ENCODE measurements around the gene AGTR1. TPM values are rescaled to one million over a fixed set of nuclear protein-coding genes. Genes with fewer than 3 reads are reported as not detected.
A peak's percentile ranks its signal among the peaks of the same experiment; 100 is the strongest.

AGTR1 gene
- total RNA-seq (10 to 100 TPM in 1 of 9 donors, 1 to 10 TPM in 3, under 1 TPM in 5; 0.40 to 12.6 (median 1.00) TPM), polyA plus RNA-seq (1 to 10 TPM; 1.5 to 1.9 TPM)
- long read RNA-seq, donor 1 = 0 reads
- long read RNA-seq, donor 2 = 0 reads
- long read RNA-seq, donor 3 = 0 reads

- H3K4me3 ChIP-seq = peak within 1 kb of the TSS; percentile 29 to 68 (median 54)
- WGBS, 4 donors = 2 to 6% (median 3%) methylated on average over 25 to 61 of the region's 61 CpGs
- H3K36me3 ChIP-seq = no peaks in the 10 kb centered on the region
- ATAC-seq (peak; percentile 63 to 90 (median 68)), DNase-seq (peak; percentile 54 to 83 (median 74))
- H3K4me1 ChIP-seq = peaks cover 0 to 5% (median 0%) of the 10 kb centered on the region in 12 donors
- H3K9me3 ChIP-seq = no peaks in the 10 kb centered on the region
- intact Hi-C loops (cut with DNase I) = no loop called here
- TF ChIP-seq, protein P1, sequence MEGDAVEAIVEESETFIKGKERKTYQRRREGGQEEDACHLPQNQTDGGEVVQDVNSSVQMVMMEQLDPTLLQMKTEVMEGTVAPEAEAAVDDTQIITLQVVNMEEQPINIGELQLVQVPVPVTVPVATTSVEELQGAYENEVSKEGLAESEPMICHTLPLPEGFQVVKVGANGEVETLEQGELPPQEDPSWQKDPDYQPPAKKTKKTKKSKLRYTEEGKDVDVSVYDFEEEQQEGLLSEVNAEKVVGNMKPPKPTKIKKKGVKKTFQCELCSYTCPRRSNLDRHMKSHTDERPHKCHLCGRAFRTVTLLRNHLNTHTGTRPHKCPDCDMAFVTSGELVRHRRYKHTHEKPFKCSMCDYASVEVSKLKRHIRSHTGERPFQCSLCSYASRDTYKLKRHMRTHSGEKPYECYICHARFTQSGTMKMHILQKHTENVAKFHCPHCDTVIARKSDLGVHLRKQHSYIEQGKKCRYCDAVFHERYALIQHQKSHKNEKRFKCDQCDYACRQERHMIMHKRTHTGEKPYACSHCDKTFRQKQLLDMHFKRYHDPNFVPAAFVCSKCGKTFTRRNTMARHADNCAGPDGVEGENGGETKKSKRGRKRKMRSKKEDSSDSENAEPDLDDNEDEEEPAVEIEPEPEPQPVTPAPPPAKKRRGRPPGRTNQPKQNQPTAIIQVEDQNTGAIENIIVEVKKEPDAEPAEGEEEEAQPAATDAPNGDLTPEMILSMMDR (IDR thresholded peaks at IDR 0.05) = no peak
- peak in 1 of 2 donors; percentile 65 for TF ChIP-seq POLR2A (IDR thresholded peaks at IDR 0.05)
- H3K27me3 ChIP-seq = peaks cover 0 to 29% (median 11%) of the 10 kb centered on the region in 9 donors
- peak within 1 kb of the TSS in 6 of 12 donors; percentile 18 to 81 (median 36) for H3K27ac ChIP-seq
Measured at GRCh38 chr3:148697306-148698189, at the start of gene AGTR1. Gene AGTR1, plus strand, starts transcription at chr3:148697903. Its CDS starts 43,133 bp downstream, at chr3:148741036.

DNA sequence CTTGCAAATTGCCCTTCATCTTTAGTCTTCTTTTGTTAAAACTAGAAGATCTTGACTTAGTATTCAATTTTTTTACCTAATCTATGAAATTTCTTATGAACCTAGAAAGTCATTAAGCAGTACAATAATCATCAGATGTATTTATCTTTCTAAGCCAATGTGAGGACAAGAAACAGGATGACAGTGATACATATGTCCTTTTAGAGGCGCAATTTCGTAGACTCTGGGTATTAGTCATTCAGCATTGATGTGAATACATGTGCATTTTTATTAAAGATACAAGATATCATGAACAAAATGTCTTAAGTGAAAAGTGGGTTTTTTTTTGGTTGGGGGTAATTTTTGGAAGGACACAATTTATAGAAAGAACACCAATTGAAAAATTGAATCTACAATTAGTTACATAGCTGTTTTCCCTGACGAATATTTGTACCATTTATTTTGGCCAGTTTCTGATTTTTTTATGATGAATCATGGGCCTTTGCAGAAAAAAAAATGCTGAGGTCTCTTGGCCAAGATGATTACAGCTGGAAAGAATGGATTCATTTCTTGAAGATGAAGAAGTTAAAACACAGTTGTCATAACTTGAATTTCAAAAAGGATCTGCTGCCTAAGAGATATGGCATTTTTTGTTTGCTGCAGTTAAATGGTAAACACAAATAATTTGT, 48.9 kb upstream of the AGTR1 start:
- ATAC-seq (peak in 1 of 4 donors; percentile 46), DNase-seq (no peak)
- WGBS, 4 donors = 72 to 75% (median 73%) methylated on average over 3 of the region's 3 CpGs
- Histone ChIP-seq H3K36me3 (no peaks in the 10 kb centered on the region), H3K4me3 (no peak overlapping the region), H3K27me3 (no peaks in the 10 kb centered on the region), H3K4me1 (peaks cover 0 to 16% (median 0%) of the 10 kb centered on the region in 12 donors), H3K27ac (peak overlapping the region in 1 of 12 donors; percentile 3), H3K9me3 (no peaks in the 10 kb centered on the region)
- intact Hi-C loops (cut with DNase I) = no loop called here
- TF ChIP-seq POLR2A (IDR thresholded peaks at IDR 0.05) = no peak
- TF ChIP-seq, protein P1 (IDR thresholded peaks at IDR 0.05) = no peak

DNA sequence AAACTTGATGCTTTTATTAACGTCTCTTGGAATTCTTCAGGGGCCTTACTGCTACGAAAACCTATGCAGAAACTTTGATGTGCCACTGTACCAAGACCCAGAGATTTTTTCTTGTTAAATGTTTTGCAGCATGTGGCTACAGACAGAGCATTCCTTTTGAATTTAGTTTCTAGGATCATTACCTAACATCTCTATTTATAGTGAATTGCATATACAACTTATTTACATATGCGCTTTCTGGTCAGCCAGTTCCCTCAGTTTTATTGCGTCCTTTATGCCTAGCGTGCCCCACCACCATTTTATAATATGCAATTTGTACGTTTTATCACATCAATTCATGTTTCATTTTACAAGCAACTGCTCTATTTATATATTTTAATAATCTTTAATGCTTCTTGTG, 46.2 kb upstream of the AGTR1 start:
- H3K36me3 ChIP-seq = no peaks in the 10 kb centered on the region
- intact Hi-C loops (cut with DNase I) = no loop called here
- H3K4me3 ChIP-seq = no peak overlapping the region
- TF ChIP-seq, protein P1 (IDR thresholded peaks at IDR 0.05) = no peak
- TF ChIP-seq POLR2A (IDR thresholded peaks at IDR 0.05) = no peak
- WGBS, 4 donors = 69 to 81% (median 78%) methylated on average over 6 of the region's 6 CpGs
- ATAC-seq (no peak), DNase-seq (no peak)
- H3K27me3 ChIP-seq = no peaks in the 10 kb centered on the region
- H3K4me1 ChIP-seq = peaks cover 0 to 15% (median 0%) of the 10 kb centered on the region in 12 donors
- H3K27ac ChIP-seq = no peak overlapping the region
- peaks cover 0 to 6% (median 0%) of the 10 kb centered on the region in 12 donors for H3K9me3 ChIP-seq

- Histone ChIP-seq H3K27me3 (no peaks in the 10 kb centered on the region), H3K4me3 (no peak overlapping the region), H3K27ac (no peak overlapping the region), H3K9me3 (peaks cover 0 to 6% (median 0%) of the 10 kb centered on the region in 12 donors), H3K4me1 (peaks cover 0 to 3% (median 0%) of the 10 kb centered on the region in 12 donors), H3K36me3 (no peaks in the 10 kb centered on the region)
- no peak for TF ChIP-seq POLR2A (IDR thresholded peaks at IDR 0.05)
- TF ChIP-seq, protein P1 (IDR thresholded peaks at IDR 0.05) = no peak
- WGBS, 4 donors = 87 to 91% (median 88%) methylated on average over 4 of the region's 4 CpGs
- DNase-seq (no peak), ATAC-seq (no peak)
- intact Hi-C loops (cut with DNase I) = no loop called here
Measured at GRCh38 chr3:148654433-148654832, 43.3 kb upstream of the AGTR1 start.

Data from heart left ventricle (tissue), 16 donors.